ENCODE results near the gene CETP. TPM values are rescaled to one million over a fixed set of nuclear protein-coding genes. Genes with fewer than 3 reads are reported as not detected.
"Not testable (repeated sequence)": the region's sequence is repeated elsewhere in the genome, so short reads cannot be mapped to it uniquely, and the experiment has no call there.

The CETP gene
- total RNA-seq, 1 donor from 2014 or later = not detected

- Mint-ChIP-seq H3K27ac (no peak overlapping the region), H3K4me1 (ENCODE audit: low read depth) (no peaks in the 10 kb centered on the region), H3K9me3 (ENCODE audit: low read depth) (peaks cover 7% of the 10 kb centered on the region), H3K27me3 (peaks cover 7% of the 10 kb centered on the region), H3K36me3 (ENCODE audit: insufficient read depth) (no peaks in the 10 kb centered on the region), H3K4me3 (ENCODE audit: low read depth) (no peak overlapping the region)
- TF ChIP-seq CTCF (IDR thresholded peaks at IDR 0.05; ENCODE audit: unreplicated experiment) = no peak
- DNase-seq (ENCODE audit: low spot score, unreplicated experiment) = no peak
Observed at GRCh38 chr16:56970934-56971767, 9.4 kb downstream of the CETP start.

- Mint-ChIP-seq H3K36me3 (ENCODE audit: insufficient read depth) (no peaks in the 10 kb centered on the region), H3K27ac (no peak overlapping the region), H3K4me3 (ENCODE audit: low read depth) (no peak overlapping the region), H3K9me3 (ENCODE audit: low read depth) (peaks cover 7% of the 10 kb centered on the region), H3K27me3 (peaks cover 12% of the 10 kb centered on the region), H3K4me1 (ENCODE audit: low read depth) (no peaks in the 10 kb centered on the region)
- DNase-seq (ENCODE audit: low spot score, unreplicated experiment) = no peak
- no peak for TF ChIP-seq CTCF (IDR thresholded peaks at IDR 0.05; ENCODE audit: unreplicated experiment)
Observed at GRCh38 chr16:56971768-56972043, 10.0 kb downstream of the CETP start.

GRCh38 chr16:56972403-56973293, 10.9 kb downstream of the CETP start:
- TF ChIP-seq CTCF (IDR thresholded peaks at IDR 0.05; ENCODE audit: unreplicated experiment) = no peak
- Mint-ChIP-seq H3K4me1 (ENCODE audit: low read depth) (no peaks in the 10 kb centered on the region), H3K9me3 (ENCODE audit: low read depth) (peaks cover 7% of the 10 kb centered on the region), H3K4me3 (ENCODE audit: low read depth) (no peak overlapping the region), H3K27ac (no peak overlapping the region), H3K27me3 (peaks cover 12% of the 10 kb centered on the region), H3K36me3 (ENCODE audit: insufficient read depth) (no peaks in the 10 kb centered on the region)
- no peak for DNase-seq (ENCODE audit: low spot score, unreplicated experiment)

- no peaks in the 10 kb centered on the region for H3K36me3 Mint-ChIP-seq (ENCODE audit: insufficient read depth)
- no peak overlapping the region for H3K4me3 Mint-ChIP-seq (ENCODE audit: low read depth)
- no peak for TF ChIP-seq CTCF (IDR thresholded peaks at IDR 0.05; ENCODE audit: unreplicated experiment)
- no peak for DNase-seq (ENCODE audit: low spot score, unreplicated experiment)
- H3K27ac Mint-ChIP-seq = no peak overlapping the region
- no peaks in the 10 kb centered on the region for H3K4me1 Mint-ChIP-seq (ENCODE audit: low read depth)
- peaks cover 6% of the 10 kb centered on the region for H3K9me3 Mint-ChIP-seq (ENCODE audit: low read depth)
- H3K27me3 Mint-ChIP-seq = peaks cover 12% of the 10 kb centered on the region
Observed at GRCh38 chr16:56973294-56973689, 11.5 kb downstream of the CETP start.

- not testable (repeated sequence) for H3K27ac Mint-ChIP-seq; H3K36me3 Mint-ChIP-seq (ENCODE audit: insufficient read depth); H3K9me3 Mint-ChIP-seq (ENCODE audit: low read depth); H3K4me1 Mint-ChIP-seq (ENCODE audit: low read depth); H3K4me3 Mint-ChIP-seq (ENCODE audit: low read depth); DNase-seq (ENCODE audit: low spot score, unreplicated experiment)
- H3K27me3 Mint-ChIP-seq = peaks cover 12% of the 10 kb centered on the region
Observed at GRCh38 chr16:56973899-56974298, 12.1 kb downstream of the CETP start.

Measured in progenitor cell of endocrine pancreas (in vitro differentiated cells).